K562 (cell line): ENCODE measurements around the gene KIAA1958. TPM values are rescaled to one million over a fixed set of nuclear protein-coding genes. Genes with fewer than 3 reads are reported as not detected.

Experiments used
- ATAC-seq: fragments of 200-7000 bp; cut with Tn5 transposase; 3 replicates; pipeline ENCODE4 v1.9.1; 2020; ENCODE audit warnings: moderate library complexity
- BruUV-seq: library from RNA; stranded (reverse); fragments of 400-500 nt; replicated peaks from 2 replicates; lab custom pipeline; 2021; lab: Mats Ljungman, UMichigan
- CTCF ChIA-PET: fragments of 300-600 bp; formaldehyde crosslinking; extraction: SDS; loops from one replicate; lab custom pipeline; 2021; ENCODE audit warnings: low intra/inter-chr PET ratio; lab: Yijun Ruan, JAX
- POLR2A ChIA-PET: fragments of 300-600, 350-650 bp; sonication (Branson Sonifier 250); formaldehyde crosslinking; extraction: SDS; loops from one replicate; lab custom pipeline; 2021; ENCODE audit warnings: antibody characterized with exemption, inconsistent platforms; lab: Yijun Ruan, JAX
- DNase-seq, 4 experiments: peaks; one replicate each; pipeline versions ENCODE4 v3.0.0 to v3.0.0-alpha.2; 2011 to 2018; ENCODE audit warnings: low spot score in 3 of 4, mixed read lengths in 3 of 4; ENCODE audit errors: extremely low read depth in 1 of 4
- FAIRE-seq: peaks from 2 replicates; lab custom pipeline; 2011; peaks lifted over from hg19 to GRCh38; lab: Jason Lieb, UNC
- H2AFZ ChIP-seq: 2 replicates; pipeline ENCODE4 v1.6.0; 2011; ENCODE audit warnings: low read depth, low read length, control low read depth, inconsistent platforms
- H3K27ac ChIP-seq: fragments of 200-600 bp; 3 replicates; pipeline ENCODE4 v1.8.0; 2011; ENCODE audit warnings: low read depth, mild to moderate bottlenecking, control low read depth, inconsistent platforms, low read length, moderate library complexity, mixed read lengths; ENCODE audit errors: extremely low read depth
- H3K27me3 ChIP-seq, 2 experiments: fragments of 300-600 bp in 1 of 2; 2 replicates in 1 of 2; 3 replicates in 1 of 2; pipeline versions ENCODE4 v1.6.0 to v1.8.0; 2011; ENCODE audit warnings: inconsistent platforms in 2 of 2, low read length in 2 of 2, mild to moderate bottlenecking in 1 of 2, mixed read lengths in 1 of 2, moderate library complexity in 1 of 2; ENCODE audit not compliant: control insufficient read depth in 2 of 2, insufficient read depth in 2 of 2
- H3K36me3 ChIP-seq: fragments of 300-600 bp; 3 replicates; pipeline ENCODE4 v1.8.0; 2011; ENCODE audit warnings: mild to moderate bottlenecking, low read length, inconsistent platforms; ENCODE audit not compliant: control insufficient read depth, insufficient read depth
- H3K4me1 ChIP-seq, 2 experiments: fragments of 200-600 bp in 1 of 2; replicated peaks in 1 of 2; 2 replicates in 1 of 2; 3 replicates in 1 of 2; pipeline versions ENCODE4 v1.5.1 to v1.8.0; 2011; ENCODE audit warnings: inconsistent platforms in 2 of 2, low read length in 2 of 2, mild to moderate bottlenecking in 1 of 2, mixed read lengths in 1 of 2, moderate library complexity in 1 of 2; ENCODE audit not compliant: control insufficient read depth in 2 of 2, insufficient read depth in 2 of 2
- H3K4me2 ChIP-seq: 2 replicates; pipeline ENCODE4 v1.6.1; 2011; ENCODE audit warnings: low read length, control low read depth, inconsistent platforms, mixed read lengths; ENCODE audit not compliant: insufficient read depth
- H3K4me3 ChIP-seq: fragments of 200-600 bp; sonication (generic), shearing (Covaris generic); 2 replicates; pipeline ENCODE4 v1.5.1; 2016; ENCODE audit warnings: control low read depth, inconsistent platforms
- H3K79me2 ChIP-seq: fragments of 200-600 bp; 3 replicates; pipeline ENCODE4 v1.8.0; 2011; ENCODE audit warnings: low read length, inconsistent platforms; ENCODE audit not compliant: control insufficient read depth, insufficient read depth
- H3K9ac ChIP-seq, 2 experiments: 2 replicates each; pipeline versions ENCODE4 v1.6.0 to v1.6.1; 2011; ENCODE audit warnings: low read depth in 2 of 2, low read length in 2 of 2, control low read depth in 1 of 2, inconsistent platforms in 1 of 2, mild to moderate bottlenecking in 1 of 2, mixed read lengths in 1 of 2; ENCODE audit not compliant: insufficient read depth in 1 of 2
- H3K9me1 ChIP-seq: one replicate; pipeline ENCODE4 v1.6.0; 2011; ENCODE audit warnings: inconsistent platforms, mild to moderate bottlenecking, low read length, moderate library complexity; ENCODE audit not compliant: control insufficient read depth, insufficient read depth
- H3K9me3 ChIP-seq: replicated peaks from 2 replicates; pipeline ENCODE4 v1.5.1; 2011; ENCODE audit warnings: low read depth, low read length, inconsistent platforms; ENCODE audit not compliant: control insufficient read depth, insufficient read depth
- H4K20me1 ChIP-seq: replicated peaks from 2 replicates; pipeline ENCODE4 v1.6.1; 2011; ENCODE audit warnings: low read length, inconsistent platforms, mixed read lengths; ENCODE audit not compliant: control insufficient read depth, insufficient read depth
- E4F1 ChIP-seq: fragments of 250-450 bp; sonication (Bioruptor Pico); IDR thresholded peaks from 2 replicates; pipeline ENCODE4 v1.5.0; 2021; ENCODE audit warnings: mild to moderate bottlenecking, borderline replicate concordance
- FOXK2 ChIP-seq, 2 experiments: fragments of 450-650 bp; IDR thresholded peaks in 1 of 2; conservative IDR thresholded peaks in 1 of 2; 2 replicates each; pipeline ENCODE4 v1.6.1; 2016; ENCODE audit warnings: low read depth in 2 of 2, mild to moderate bottlenecking in 1 of 2
- FOXP4 ChIP-seq: sonication (generic); formaldehyde crosslinking; IDR thresholded peaks from 2 replicates; pipeline ENCODE4 v1.8.0; 2022; ENCODE audit warnings: mild to moderate bottlenecking, missing genetic modification reagents, borderline replicate concordance
- KLF1 ChIP-seq: fragments of 450-650 bp; IDR thresholded peaks from 2 replicates; pipeline ENCODE4 v1.6.1; 2016; ENCODE audit warnings: missing genetic modification characterization, missing compliant biosample characterization
- POLR3A ChIP-seq: IDR thresholded peaks from 2 replicates; pipeline ENCODE4 v1.6.1; 2011; ENCODE audit warnings: borderline replicate concordance, mild to moderate bottlenecking, moderate library complexity; ENCODE audit not compliant: insufficient read length, insufficient read depth; ENCODE audit errors: extremely low read depth
- USF1 ChIP-seq: sonication (generic); formaldehyde crosslinking; IDR thresholded peaks from 2 replicates; pipeline ENCODE4 v1.9.0; 2022; ENCODE audit warnings: mild to moderate bottlenecking, missing genetic modification reagents
- ZNF121 ChIP-seq: sonication (generic); formaldehyde crosslinking; conservative IDR thresholded peaks from 2 replicates; pipeline ENCODE4 v1.8.0; 2022; ENCODE audit warnings: missing genetic modification reagents
- ZNF174 ChIP-seq: fragments of 250-450 bp; sonication (Bioruptor Pico); IDR thresholded peaks from 2 replicates; pipeline ENCODE4 v1.4.0; 2020; ENCODE audit warnings: mild to moderate bottlenecking
- ZNF764 ChIP-seq: fragments of 250-450 bp; sonication (Bioruptor Pico); IDR thresholded peaks from 2 replicates; pipeline ENCODE4 v1.4.0; 2020; ENCODE audit warnings: low read depth, mild to moderate bottlenecking, moderate library complexity
- WGBS: fragments of 100-300 bp; shearing (Covaris generic); methylation state at CpG from one replicate; pipeline ENCODE4 v1.1.6; 2016; ENCODE audit warnings: low coverage, mixed read lengths; ENCODE audit not compliant: insufficient coverage; ENCODE audit errors: missing lambda C conversion rate; 5-methylcytosine and 5-hydroxymethylcytosine counted together
- in situ Hi-C: fragments of 300-500 bp; cut with MboI; formaldehyde crosslinking; loops from 4 replicates; pipeline ENCODE4 v1.15.0; 2018; ENCODE audit warnings: inconsistent platforms, mixed read lengths
- intact Hi-C: fragments of 100-400 bp; cut with micrococcal nuclease; formaldehyde crosslinking; loops from 2 replicates; pipeline ENCODE4 v1.14.2; 2022
- polyA plus RNA-seq, 8 experiments: library from polyadenylated mRNA; depleted of rRNA in 4 of 8; stranded (reverse) in 5 of 8; unstranded in 3 of 8; fragments of >200 nt; fragmentation: Nextera tagmentation in 2 of 8; fragmentation: Illumina TruSeq in 1 of 8; extraction: Ambion mirVana in 2 of 8; extraction: Trizol in 1 of 8; gene quantifications; 2 replicates each; pipeline versions ENCODE4 v1.2.1 to v1.2.3, GENCODE V29; 2011 to 2014; ENCODE audit warnings: inconsistent platforms in 1 of 8, missing spikeins in 1 of 8
- total RNA-seq, 7 experiments: library from RNA; depleted of rRNA in 6 of 7; stranded (reverse); fragments of >200 nt in 6 of 7; fragmentation: Illumina TruSeq in 2 of 7; extraction: Trizol in 2 of 7; gene quantifications; 2 replicates each; pipeline versions ENCODE4 v1.2.1 to v1.2.3, GENCODE V29; 2011 to 2021; ENCODE audit warnings: low replicate concordance in 1 of 7

KIAA1958 gene
- total and polyA plus RNA-seq, 9 of the 15 experiments (the other 6 are each of a cell fraction or from before 2014, with no cell fraction given): 1.1 to 16.0 (median 10.1) TPM

- no peak for TF ChIP-seq USF1 (CRISPR knock-in tag)
- TF ChIP-seq ZNF174 (CRISPR knock-in tag): no peak
- TF ChIP-seq FOXP4 (CRISPR knock-in tag): no peak
- no peak for TF ChIP-seq KLF1
- TF ChIP-seq FOXK2 (conservative IDR thresholded peaks at IDR 0.05 in 1 of 2, IDR thresholded peaks at IDR 0.05 in 1 of 2; ENCODE audit: low read depth in 2 of 2): no peak
Measured at GRCh38 chr9:112506571-112506970, 19.9 kb downstream of the KIAA1958 start (continued).

- FAIRE-seq (no peak), DNase-seq (no peak), ATAC-seq (no peak)
- BruUV-seq: no TSS peak
- no peak overlapping the region for H3K9ac ChIP-seq
- 71% methylated on average over 2 of the region's 2 CpGs for WGBS
- H4K20me1 ChIP-seq: no peaks in the 10 kb centered on the region; the same call in 1 of the 2 replicates
- H3K9me3 ChIP-seq: no peaks in the 10 kb centered on the region
- no peaks in the 10 kb centered on the region for H3K27me3 ChIP-seq
- no peak overlapping the region for H3K27ac ChIP-seq
- CTCF ChIA-PET: no interaction called here
- H3K4me2 ChIP-seq: no peak overlapping the region
- H3K79me2 ChIP-seq: peaks cover 86% of the 10 kb centered on the region
- no peaks in the 10 kb centered on the region; the same call in 2 of the 3 replicates for H3K36me3 ChIP-seq
- no peak for TF ChIP-seq ZNF121 (CRISPR knock-in tag)
- no peak for TF ChIP-seq ZNF764 (CRISPR knock-in tag)
- TF ChIP-seq E4F1 (CRISPR knock-in tag): no peak
- TF ChIP-seq POLR3A: no peak
- intact Hi-C loops: loop anchor here (10.0 kb wide), 1 partner anchor 208 kb away; the partner anchor contains the start of gene INIP
- in situ Hi-C loops: no loop called here
- peaks cover 9 to 17% of the 10 kb centered on the region in 2 experiments for H3K4me1 ChIP-seq
- no peak overlapping the region for H2AFZ ChIP-seq
- H3K4me3 ChIP-seq: no peak overlapping the region
- H3K9me1 ChIP-seq: no peaks in the 10 kb centered on the region
- POLR2A ChIA-PET: interaction anchor here (0.9 to 1.5 kb wide), 3 partner anchors 12 to 21 kb away, joined by 3 to 5 read pairs (median 5); partner anchors contain the start of gene KIAA1958
Measured at GRCh38 chr9:112507001-112507680, 20.5 kb downstream of the KIAA1958 start.
